Activated CD4-positive, alpha-beta T cell treated with anti-CD3 and anti-CD28 coated beads, Interleukin-2, amount 50 U/mL, for 24 hours (primary cell): ENCODE data around the gene MAU2.

Source experiments
- DNase-seq, 2 donors: peaks; one replicate each; pipeline ENCODE4 v3.0.0-alpha.2; 2020; ENCODE audit warnings: low read depth in 1 of 2, low spot score in 1 of 2

The MAU2 gene

DNA sequence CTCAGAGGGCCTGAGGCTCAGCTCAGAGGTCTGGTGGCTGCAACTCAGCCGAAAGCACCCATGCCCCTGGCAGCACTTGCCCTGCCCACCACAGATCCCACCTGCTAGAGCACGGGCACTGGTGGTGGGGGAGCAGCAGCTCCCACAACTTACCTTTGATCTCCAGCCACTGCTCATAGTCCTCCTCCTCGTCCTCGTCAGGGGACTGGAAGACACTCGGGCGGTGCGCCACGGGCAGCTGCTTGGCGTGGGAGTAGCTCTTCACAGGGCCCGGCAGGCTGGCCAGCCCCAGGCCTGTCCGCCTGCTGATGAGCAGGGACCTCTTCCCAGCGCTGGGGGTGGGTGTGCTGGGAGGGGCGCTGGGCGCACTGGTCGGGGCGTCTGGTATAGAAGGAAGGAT lies 14.9 kb upstream of the MAU2 start:
- DNase-seq, result no peak

DNA sequence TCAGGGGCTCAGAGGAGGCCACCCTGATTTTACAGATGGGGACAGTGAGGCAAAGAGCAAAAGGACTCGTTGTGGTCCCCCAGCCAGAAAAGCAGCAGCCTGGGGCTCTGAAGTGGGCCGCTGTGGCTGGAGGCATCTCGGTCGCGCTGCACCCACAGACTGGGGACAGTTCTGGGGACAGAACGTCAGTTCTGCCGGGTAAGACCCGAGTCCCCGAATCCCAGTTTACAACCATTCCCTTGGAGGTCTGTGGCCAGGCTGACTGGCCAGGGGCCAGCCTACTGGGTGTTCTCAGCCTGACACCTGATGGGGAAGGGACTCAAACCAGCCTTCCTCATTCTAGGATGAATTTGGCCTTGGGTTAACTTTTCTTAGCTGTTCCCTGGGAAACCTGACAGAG lies 14.4 kb upstream of the MAU2 start:
- no peak for DNase-seq

DNA sequence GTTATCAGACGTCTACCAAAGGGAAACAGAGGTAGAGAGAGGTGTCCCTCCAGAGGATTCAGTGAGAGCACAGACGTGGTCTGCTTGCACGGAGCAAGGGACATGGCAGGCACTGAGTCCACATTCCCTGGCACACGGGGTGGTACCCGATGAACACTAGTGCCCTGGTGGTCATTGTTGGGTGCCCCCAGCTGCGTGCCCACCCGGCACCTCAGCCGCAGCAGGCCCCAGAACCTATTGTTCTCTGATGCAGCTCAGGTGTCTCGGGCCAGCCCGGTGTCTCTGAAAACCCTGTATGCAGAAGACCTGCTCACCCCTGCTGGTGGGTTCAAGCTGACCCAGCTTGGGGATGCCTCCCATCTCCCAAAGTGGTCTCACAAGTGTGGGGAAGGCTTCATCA lies 12.3 kb upstream of the MAU2 start:
- no peak for DNase-seq

DNA sequence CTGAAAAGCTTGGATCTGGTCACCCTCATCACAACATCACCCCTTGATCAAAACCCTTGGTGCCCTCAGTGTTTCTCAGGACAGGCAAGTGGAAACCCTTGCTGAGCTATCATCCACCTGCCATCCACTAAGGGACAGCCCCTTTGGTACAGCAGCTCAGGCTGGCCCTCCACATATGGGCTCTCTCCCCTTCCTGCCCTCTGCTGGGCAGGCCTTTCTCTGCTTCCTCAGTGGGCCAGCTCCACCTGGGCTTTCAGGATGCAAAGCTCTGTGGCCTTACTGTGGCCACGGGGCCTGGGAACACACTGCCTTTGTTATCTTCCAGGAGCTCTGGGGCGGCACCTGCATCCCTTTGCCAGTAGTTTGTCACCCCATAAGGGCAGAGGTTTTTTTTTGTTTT lies 5.2 kb upstream of the MAU2 start:
- no peak for DNase-seq

DNA sequence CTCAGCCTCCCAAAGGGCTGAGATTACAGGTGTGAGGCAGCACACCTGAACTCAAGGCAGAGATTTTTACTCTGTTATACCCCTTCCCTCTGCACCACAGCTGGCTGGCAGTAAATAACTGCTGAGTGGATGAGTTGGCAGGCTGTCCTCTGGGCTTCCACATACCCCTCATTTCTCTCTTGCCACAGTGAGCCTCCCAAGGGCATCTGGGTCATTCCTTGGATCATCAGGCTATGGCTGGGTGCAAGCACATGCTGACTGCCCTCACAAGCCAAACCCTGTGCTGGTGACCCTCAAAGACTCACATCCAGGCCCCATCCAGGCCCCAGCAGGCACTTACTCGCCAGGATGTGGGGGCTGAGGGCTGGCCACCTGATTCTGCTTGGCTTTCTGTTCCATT lies 4.5 kb upstream of the MAU2 start:
- DNase-seq, result no peak

DNA sequence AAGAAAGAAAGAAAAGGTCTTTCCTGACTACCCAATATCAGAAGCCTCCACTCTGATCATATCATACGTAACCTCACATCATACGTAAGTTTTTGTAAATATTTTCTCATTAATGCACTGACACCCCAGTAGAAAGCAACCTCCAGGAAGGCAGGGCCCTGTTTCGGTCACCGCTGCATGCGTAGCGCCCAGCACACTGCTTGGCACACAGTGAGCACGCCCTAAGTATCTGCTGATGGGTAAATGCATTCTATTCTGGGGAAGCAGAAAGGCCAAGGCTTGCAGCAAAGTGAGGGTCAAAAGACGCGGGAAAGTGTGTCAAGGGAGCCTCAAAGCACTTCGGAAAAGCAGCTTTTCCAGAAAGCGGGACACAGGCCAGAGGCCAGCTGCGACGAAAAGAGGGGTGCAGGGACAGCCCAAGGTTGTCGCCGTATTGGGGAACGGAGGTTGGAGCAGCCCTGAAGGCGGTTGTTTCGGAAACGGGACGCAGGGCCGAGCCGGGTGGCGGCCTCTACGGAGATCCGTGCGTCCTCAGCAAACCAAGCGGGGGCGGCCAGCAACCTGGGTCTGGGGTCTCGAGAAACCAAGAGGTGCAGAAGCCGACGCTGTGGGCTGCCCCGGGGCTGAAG lies 783 bp upstream of the MAU2 start:
- no peak for DNase-seq

DNA sequence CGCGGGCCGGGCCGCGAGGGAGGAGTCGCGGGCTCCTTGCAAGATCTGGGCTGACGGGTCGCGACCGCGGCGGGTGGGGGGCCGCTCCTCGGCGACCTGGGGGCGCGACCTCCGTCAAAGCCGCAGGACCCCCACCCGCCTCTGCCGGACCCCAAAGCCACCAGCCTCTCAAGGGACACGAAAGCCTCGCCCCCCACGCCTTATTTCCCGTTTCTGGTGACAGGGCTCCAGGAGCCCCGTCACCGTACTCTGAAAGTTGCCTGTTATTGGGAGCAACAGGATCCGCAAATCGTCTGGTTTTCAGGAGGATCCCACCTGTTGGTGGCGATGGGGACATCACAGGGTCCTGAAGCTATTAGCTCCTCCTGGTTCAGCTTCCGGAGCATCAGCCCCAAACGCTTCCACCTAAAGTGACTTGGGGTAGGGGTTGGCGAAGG lies 530 bp downstream of the MAU2 start:
- DNase-seq, result no peak

DNA sequence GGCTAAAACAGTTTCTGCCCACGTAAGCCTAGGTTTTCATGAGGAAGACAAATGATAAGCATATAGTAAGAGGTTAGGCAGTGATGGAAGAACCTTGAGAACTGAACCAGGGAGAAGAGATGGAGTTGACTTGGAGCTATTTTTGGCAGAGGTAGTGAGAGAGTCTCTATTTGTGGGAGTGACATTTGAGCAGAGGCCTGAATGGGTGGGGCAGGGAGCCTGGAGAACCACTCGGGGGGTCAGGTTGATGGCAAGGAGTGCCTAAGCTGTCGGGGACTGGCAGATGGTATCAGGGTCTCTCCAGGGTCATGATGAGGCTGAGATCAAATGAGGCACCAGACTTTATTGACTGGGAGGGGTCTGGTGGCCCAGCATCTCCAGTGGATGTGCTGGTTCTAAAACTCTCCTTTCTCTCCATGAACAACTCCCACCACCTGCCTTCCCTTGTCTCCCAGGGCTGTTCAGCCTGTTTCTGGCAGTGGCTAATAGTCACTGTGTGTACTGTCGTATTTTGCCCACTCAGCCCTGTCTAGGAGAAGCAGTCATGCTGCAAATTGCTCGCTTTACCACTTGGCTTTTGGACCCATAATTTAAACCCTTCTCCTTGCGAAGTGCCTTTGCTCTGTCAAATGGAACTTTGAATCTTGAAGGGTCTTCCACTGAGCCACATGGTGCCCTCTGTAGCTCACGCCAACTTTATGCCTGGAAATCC lies 3.6 kb downstream of the MAU2 start:
- no peak for DNase-seq

DNA sequence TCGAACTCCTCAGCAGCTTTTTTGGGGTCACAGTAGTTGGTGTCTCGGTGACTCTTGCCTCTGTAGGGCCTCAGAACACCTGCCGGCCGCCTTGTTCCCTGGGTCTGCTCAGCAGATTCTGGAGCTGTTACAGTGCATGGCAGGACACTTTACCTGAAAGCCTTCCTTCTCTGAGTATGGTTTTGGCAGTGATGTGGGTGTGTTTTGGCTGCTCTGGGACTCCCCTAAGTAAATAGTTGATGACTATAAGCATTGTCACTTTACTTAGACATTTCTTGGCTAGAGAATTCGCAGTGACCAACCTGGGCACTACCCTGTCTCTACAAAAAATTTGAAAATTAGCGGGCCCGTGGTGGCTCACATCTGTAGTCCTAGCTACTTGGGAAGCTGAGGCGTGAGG lies 7.0 kb downstream of the MAU2 start:
- no peak for DNase-seq

DNA sequence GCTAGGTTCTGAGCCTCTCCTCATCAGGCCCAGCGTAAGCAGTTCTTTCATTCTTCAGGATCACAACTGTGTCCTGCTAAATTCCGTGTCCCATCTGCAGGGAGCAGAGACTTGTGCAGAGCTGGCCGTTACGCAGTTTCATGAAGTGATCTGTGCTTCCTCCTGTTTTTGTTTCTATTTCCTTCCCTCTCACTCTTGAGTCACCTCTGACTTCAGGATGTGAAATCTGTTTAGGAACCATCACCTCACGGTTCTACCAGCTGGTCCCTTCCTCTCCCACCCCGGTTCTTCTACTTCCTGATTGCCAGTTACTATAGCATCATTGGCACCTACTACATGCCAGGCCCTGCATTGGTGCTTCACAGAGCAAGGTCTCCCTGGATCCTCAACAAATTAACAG lies 8.5 kb downstream of the MAU2 start:
- DNase-seq, result no peak

DNA sequence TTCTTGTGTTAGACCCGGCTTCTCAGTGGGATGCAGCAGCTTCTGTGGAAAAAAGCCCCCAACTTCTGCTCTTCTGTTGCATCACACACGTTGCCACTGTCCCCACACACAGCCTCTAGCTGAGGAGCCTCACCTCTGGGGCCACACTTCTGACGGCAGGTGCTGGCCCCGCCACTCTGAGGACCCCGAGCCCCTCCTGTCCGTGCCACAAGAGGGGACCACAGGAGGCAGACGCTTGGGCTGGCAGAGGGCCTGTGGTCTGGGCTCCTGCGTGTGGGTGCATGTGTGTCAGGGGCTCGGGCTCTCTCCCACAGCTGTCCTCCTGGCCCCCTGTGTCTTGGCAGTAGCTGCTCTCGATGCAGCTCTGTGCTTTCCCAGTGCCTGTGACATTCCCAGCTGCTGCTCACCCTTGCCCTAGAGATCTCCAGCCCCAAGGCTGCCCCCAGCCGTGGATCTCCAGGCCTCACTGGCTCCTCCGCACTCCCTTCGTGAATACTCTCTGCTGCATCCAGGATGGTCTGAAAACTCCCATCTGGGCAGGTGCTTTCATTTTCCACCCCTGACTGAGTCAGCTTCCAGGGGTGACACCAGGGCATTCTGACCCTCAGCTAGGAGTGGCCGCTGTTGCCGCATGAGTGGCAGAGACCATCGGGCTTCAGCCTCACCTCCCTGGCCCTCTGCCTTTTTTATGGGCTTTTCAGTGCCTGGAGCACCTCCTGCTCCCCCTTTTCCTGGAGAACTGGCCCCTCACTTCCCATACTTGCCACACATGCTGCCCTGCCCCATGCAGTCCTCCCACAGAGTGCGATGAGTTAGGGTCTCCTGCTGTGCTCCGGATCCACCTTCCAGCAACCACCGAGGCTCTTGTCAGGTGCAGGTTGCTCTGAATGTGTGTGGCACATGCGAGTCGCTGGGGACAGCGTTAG lies 13.7 kb downstream of the MAU2 start:
- DNase-seq, result no peak

DNA sequence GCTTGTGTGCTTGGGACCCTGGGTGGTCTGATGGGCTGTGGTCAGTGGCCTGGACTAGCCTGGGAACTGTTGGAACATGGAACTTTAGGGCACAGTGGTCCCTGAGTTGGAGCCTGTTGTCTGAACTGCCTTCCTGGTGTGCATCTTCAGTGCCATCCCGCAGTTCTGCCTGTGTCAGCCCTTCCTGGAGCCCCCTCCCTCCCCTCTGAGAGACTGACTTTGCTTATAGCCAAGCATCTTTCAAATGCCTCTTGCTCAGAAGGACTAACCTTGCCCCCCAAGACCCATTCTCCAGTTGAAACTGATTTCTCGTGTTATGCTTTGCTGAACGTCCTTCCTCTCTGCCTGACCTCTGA lies 14.3 kb downstream of the MAU2 start:
- no peak for DNase-seq

DNA sequence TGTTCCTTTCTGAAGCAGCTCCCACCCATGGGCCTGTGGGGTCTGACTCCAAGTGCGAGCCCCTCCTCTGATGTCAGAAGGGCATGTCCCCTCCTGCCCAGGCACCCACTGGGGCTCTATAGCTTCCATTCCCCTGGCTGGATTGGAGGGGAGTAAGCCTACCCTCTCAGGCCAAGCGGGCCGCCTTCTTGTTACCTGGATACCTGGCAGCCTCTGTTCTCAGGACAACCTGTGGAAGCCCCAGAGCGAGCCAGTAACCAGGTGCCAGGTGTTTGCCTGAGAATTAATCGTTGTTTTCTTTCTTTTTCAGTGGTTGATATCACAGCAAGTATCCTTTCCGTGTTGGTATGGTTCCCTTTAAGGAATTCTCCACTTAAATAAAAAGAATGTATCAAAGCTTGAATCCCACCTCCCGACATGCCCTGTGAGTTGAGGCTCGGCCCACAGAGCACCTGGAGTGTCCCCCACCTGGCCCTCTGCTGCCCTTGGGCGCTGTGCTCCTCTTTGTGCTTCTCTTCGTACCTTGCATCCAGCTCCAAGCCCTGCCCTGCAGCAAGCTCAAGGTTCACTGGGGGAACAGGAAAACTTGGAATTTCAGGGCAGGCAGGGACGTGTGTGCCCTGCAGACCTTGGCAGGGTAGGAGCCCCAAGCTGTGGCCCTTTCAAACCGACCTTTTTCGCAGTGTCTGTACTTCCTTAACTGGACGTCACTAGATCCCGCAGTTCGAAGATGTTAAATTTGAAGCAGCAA lies 15.0 kb downstream of the MAU2 start:
- no peak for DNase-seq

DNA sequence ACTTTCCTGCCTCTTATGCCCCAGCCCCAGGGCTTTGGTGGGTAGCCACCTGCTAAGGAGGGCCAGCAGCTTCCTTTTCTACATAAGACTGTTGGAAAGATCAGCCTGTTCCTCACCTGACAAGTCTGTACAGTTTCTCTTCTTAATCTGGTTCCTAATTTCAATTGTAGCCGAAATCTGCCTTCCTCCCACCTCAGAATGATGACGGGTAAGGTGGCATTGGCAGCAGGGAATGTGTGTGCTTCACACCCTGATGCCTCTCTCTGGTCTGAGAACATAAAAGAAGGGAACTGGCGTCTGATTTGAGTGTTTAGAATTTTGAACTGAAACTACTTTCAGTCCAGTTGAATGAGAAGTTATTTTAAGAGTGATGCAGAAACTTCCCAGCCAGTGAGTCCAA lies 16.0 kb downstream of the MAU2 start:
- DNase-seq, result no peak

DNA sequence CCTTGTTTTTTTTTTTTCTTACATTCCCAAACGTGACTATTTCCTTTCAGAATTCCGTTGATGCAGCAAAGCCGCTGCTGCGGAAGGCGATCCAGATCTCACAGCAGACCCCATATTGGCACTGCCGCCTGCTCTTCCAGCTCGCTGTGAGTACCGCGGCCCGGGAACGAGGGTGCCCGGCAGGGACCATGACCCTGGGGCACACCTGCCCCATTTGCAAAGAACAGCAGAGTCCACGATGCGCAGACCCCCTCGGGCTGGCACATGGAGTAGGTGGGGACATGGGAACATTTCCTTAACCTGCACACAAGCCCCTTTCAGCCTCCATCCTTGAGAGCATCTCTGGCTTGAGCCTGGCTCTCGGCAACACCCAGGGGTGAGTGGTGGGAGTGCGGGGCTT lies 16.5 kb downstream of the MAU2 start:
- DNase-seq, result no peak

DNA sequence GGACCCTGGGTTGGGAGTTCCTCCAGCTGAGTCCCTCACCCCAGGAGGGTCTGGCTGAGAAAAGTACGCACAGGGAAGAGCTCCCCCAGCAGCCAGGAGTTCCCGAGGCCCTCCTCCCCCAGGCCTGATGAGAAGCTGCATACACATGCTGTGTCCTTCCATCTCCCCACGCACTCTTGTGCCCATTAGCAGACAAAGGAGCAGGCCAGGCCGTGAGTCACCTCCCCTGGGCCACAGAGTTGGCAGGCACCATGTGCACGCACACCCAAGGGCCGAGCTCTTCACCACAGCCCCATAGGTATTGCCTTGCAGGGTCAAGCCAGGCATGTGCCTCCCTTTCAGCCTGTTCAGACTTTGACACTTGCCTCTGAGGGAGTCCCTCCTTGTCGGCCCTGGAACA lies 17.5 kb downstream of the MAU2 start:
- DNase-seq, result no peak

DNA sequence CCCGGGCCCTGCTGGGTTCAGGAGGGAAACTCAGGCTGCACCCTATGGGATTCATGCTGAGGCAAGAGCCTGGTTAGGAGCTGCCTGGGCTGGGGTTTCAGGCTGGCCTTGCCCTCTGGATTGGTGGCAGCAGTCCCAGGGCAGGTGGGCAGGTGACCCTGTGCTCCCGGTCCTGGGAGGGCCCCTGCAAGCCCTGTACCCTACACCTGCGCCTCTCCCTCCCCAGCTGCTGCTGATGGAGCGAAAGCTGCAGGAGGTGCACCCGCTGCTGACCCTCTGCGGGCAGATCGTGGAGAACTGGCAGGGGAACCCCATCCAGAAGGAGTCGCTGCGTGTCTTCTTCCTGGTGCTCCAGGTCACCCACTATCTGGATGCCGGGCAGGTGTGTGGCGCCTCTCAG lies 20.4 kb downstream of the MAU2 start:
- DNase-seq, result no peak

DNA sequence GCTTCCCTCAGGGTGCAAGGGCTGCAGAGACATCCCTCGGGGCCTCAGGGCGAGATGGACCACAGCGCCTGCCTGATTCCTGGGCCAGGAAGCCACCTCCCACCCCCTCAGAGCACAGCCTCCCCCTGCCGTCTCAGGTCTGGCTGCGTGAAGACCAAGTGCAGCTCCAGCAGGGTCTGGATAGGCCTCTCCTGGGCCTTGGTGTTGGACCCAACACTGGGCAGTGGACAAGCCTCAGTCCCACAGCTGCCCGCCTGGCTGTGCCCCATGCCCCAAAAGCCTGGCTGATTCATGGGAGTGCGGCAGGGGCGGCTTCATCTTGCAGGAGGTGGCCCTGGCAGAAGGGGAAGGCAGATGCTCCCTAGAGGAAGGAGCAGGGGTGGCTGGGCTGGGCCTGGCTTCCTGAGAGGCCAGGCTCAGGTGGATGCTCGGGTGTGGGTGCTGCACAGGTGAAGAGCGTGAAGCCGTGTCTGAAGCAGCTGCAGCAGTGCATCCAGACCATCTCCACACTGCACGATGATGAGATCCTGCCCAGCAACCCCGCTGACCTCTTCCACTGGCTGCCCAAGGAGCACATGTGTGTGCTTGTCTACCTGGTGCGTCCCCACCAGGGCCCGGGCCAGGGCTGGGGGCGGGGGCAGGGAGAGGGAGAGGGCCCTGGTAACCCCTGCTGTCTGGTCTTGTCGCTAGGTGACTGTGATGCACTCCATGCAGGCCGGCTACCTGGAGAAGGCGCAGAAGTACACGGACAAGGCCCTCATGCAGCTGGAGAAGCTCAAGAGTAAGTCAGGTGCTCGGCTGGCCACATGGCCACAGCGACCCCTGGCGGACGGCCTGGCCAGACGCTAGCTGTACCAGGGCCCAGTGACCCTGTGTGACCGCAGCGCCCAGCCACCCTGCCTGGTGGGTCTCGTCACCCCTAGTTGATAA lies 21.7 kb downstream of the MAU2 start:
- no peak for DNase-seq

DNA sequence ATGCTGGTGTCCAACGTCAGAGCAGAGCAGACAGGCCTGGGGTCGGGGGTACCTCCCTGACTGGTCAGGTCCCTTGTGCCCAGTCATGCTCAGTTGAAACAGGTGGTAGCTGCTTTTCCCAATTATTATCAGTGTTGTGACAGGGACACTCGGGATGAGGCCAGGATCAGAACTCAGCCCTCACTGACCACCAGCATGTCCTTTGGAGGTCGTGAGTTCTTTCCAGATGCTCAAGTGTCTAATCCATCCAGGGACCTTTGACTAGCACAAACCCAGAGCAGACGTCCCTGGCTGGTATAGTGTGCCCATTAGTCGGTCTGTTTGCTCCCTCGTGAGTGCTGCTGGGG lies 22.4 kb downstream of the MAU2 start:
- DNase-seq, result no peak

DNA sequence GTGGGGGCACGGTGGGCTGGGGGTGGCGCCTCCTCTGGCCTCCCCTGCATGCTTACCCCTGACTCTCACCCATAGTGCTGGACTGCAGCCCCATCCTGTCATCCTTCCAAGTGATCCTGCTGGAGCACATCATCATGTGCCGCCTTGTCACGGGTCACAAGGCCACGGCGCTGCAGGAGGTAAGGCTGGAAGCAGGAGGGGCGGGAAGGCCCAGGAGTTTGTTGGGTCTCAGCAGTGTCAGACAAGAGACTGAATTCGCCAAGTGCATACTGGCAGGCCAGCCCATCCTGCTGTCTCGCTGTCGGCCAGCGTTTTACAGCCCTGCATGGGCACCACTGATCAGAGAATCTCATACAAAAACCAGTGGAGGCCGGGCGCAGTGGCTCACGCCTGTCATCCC lies 23.1 kb downstream of the MAU2 start:
- no peak for DNase-seq

DNA sequence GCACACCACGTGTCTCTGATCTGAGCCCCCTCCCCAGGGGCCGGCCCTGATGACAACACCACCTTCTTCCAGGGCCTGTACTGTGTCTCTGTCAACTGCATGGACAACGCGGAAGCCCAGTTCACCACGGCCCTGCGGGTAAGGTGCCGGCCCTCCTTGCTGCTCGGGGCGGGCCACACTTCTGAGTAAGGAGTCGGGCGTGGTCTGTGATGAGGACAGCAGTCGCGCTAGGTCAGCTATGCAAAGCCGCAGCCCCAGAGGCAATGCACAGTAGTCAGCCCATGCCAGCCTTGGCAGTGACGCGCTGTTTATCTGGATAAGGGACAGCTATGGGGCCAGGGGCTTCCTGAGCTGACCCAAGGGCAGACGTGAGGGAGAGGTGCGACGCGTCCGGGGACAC lies 24.6 kb downstream of the MAU2 start:
- DNase-seq, result no peak
